Panc1 (cell line): ENCODE measurements around the gene EGFLAM.

ENCODE experiments used
- POLR2AphosphoS5 ChIP-seq: IDR thresholded peaks from 2 replicates; pipeline ENCODE4 v1.6.1; 2012; ENCODE audit warnings: mild to moderate bottlenecking, low read depth, low read length, moderate library complexity
- TCF7L2 ChIP-seq: IDR thresholded peaks from 2 replicates; pipeline ENCODE4 v1.6.1; 2011; ENCODE audit warnings: mild to moderate bottlenecking, low read depth, low read length, inconsistent platforms
- TF ChIP-seq, protein P1 (sequence below): fragments of 450-650 bp; IDR thresholded peaks from 2 replicates; pipeline ENCODE4 v1.5.1; 2017; ENCODE audit warnings: mild to moderate bottlenecking
- TF ChIP-seq, protein P2 (sequence below), 2 experiments: IDR thresholded peaks; 2 replicates each; pipeline ENCODE4 v1.6.1; 2011 to 2012; ENCODE audit warnings: low read depth in 2 of 2, control low read depth in 1 of 2, low read length in 1 of 2, mild to moderate bottlenecking in 1 of 2, moderate library complexity in 1 of 2; ENCODE audit not compliant: insufficient read depth in 1 of 2

DNA sequence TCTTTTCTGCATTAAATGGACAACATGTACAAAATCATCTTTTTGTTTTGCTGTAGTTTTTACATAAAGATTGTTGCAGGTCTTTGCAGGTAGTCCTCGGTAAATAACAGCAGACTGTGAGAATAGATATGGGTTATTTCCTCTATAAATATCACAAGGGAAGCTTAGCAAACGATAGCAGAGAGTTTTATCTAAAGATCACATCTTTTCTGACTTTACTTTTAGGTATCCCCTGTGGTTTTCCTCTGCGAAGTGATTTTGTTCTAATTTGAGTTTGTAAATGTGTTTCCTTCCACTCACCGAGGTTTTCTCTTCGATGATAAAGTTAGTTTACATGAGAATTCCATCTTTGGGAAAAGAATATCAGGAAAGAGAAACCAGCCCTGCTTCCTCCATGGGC is 109.6 kb downstream of the EGFLAM start:
- TF ChIP-seq, protein P1, sequence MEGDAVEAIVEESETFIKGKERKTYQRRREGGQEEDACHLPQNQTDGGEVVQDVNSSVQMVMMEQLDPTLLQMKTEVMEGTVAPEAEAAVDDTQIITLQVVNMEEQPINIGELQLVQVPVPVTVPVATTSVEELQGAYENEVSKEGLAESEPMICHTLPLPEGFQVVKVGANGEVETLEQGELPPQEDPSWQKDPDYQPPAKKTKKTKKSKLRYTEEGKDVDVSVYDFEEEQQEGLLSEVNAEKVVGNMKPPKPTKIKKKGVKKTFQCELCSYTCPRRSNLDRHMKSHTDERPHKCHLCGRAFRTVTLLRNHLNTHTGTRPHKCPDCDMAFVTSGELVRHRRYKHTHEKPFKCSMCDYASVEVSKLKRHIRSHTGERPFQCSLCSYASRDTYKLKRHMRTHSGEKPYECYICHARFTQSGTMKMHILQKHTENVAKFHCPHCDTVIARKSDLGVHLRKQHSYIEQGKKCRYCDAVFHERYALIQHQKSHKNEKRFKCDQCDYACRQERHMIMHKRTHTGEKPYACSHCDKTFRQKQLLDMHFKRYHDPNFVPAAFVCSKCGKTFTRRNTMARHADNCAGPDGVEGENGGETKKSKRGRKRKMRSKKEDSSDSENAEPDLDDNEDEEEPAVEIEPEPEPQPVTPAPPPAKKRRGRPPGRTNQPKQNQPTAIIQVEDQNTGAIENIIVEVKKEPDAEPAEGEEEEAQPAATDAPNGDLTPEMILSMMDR: no peak
- TF ChIP-seq POLR2AphosphoS5 (no peak), TCF7L2 (no peak)
- TF ChIP-seq, protein P2, sequence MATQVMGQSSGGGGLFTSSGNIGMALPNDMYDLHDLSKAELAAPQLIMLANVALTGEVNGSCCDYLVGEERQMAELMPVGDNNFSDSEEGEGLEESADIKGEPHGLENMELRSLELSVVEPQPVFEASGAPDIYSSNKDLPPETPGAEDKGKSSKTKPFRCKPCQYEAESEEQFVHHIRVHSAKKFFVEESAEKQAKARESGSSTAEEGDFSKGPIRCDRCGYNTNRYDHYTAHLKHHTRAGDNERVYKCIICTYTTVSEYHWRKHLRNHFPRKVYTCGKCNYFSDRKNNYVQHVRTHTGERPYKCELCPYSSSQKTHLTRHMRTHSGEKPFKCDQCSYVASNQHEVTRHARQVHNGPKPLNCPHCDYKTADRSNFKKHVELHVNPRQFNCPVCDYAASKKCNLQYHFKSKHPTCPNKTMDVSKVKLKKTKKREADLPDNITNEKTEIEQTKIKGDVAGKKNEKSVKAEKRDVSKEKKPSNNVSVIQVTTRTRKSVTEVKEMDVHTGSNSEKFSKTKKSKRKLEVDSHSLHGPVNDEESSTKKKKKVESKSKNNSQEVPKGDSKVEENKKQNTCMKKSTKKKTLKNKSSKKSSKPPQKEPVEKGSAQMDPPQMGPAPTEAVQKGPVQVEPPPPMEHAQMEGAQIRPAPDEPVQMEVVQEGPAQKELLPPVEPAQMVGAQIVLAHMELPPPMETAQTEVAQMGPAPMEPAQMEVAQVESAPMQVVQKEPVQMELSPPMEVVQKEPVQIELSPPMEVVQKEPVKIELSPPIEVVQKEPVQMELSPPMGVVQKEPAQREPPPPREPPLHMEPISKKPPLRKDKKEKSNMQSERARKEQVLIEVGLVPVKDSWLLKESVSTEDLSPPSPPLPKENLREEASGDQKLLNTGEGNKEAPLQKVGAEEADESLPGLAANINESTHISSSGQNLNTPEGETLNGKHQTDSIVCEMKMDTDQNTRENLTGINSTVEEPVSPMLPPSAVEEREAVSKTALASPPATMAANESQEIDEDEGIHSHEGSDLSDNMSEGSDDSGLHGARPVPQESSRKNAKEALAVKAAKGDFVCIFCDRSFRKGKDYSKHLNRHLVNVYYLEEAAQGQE (IDR thresholded peaks at IDR 0.05; ENCODE audit: insufficient read depth in 1 of 2, low read depth in 2 of 2, low read length in 1 of 2): no peak
